CD14-positive monocyte (primary cell): ENCODE data around the gene NR2F2. TPM values are rescaled to one million over a fixed set of nuclear protein-coding genes. Genes with fewer than 3 reads are reported as not detected.

Experiments used
- DNase-seq, 3 donors: peaks; one replicate each; pipeline ENCODE4 v3.0.0-alpha.2; 2011 to 2022
- H2AFZ ChIP-seq: 2 replicates; pipeline ENCODE4 v1.6.0; 2012; ENCODE audit warnings: mild to moderate bottlenecking, low read depth, low read length, inconsistent platforms; ENCODE audit not compliant: insufficient read depth, poor library complexity, severe bottlenecking
- H3K27ac ChIP-seq, 2 donors: 1 replicate in 1 of 2; 2 replicates in 1 of 2; pipeline ENCODE4 v1.5.1; 2012 to 2013; ENCODE audit warnings: low read length in 2 of 2, control low read depth in 1 of 2, inconsistent platforms in 1 of 2, low read depth in 1 of 2, mild to moderate bottlenecking in 1 of 2
- H3K27me3 ChIP-seq, 2 donors: one replicate each; pipeline versions ENCODE4 v1.6.0 to v1.6.1; 2011 to 2013; ENCODE audit warnings: low read length in 2 of 2; ENCODE audit not compliant: control insufficient read depth in 2 of 2, insufficient read depth in 2 of 2
- H3K36me3 ChIP-seq, 2 donors: replicated peaks in 1 of 2; 1 replicate in 1 of 2; 2 replicates in 1 of 2; pipeline versions ENCODE4 v1.5.1 to v1.6.1; 2012 to 2013; ENCODE audit warnings: low read length in 2 of 2, control low read depth in 1 of 2, inconsistent platforms in 1 of 2, mild to moderate bottlenecking in 1 of 2; ENCODE audit not compliant: insufficient read depth in 2 of 2, control insufficient read depth in 1 of 2
- H3K4me1 ChIP-seq, 2 donors: 1 replicate in 1 of 2; 2 replicates in 1 of 2; pipeline versions ENCODE4 v1.5.1 to v1.6.1; 2012 to 2013; ENCODE audit warnings: low read length in 2 of 2, control low read depth in 1 of 2, inconsistent platforms in 1 of 2, mild to moderate bottlenecking in 1 of 2, moderate library complexity in 1 of 2; ENCODE audit not compliant: insufficient read depth in 2 of 2, control insufficient read depth in 1 of 2
- H3K4me2 ChIP-seq: replicated peaks from 2 replicates; pipeline ENCODE3; 2012; ENCODE audit warnings: low read length, moderate library complexity, mild to moderate bottlenecking; ENCODE audit not compliant: poor library complexity, severe bottlenecking; ENCODE audit errors: extremely low read depth
- H3K4me3 ChIP-seq, 3 experiments: fragments of 200-600 bp in 1 of 3; sonication (generic) in 1 of 3; replicated peaks in 1 of 3; 1 replicate in 2 of 3; 2 replicates in 1 of 3; pipeline ENCODE4 v1.5.1; 2011 to 2013; ENCODE audit warnings: low read length in 3 of 3, mild to moderate bottlenecking in 3 of 3, control low read depth in 2 of 3, low read depth in 2 of 3, inconsistent platforms in 1 of 3, moderate library complexity in 1 of 3
- H3K79me2 ChIP-seq: 2 replicates; pipeline ENCODE4 v1.6.0; 2012; ENCODE audit warnings: mild to moderate bottlenecking, control low read depth, inconsistent platforms, low read length, moderate library complexity; ENCODE audit not compliant: insufficient read depth
- H3K9ac ChIP-seq: 2 replicates; pipeline ENCODE4 v1.6.0; 2017; ENCODE audit warnings: low read length, mild to moderate bottlenecking; ENCODE audit not compliant: insufficient read depth, poor library complexity, severe bottlenecking
- H3K9me3 ChIP-seq, 2 donors: replicated peaks in 1 of 2; 1 replicate in 1 of 2; 2 replicates in 1 of 2; pipeline versions ENCODE4 v1.5.1 to v1.6.1; 2012 to 2013; ENCODE audit warnings: low read length in 2 of 2, control low read depth in 1 of 2; ENCODE audit not compliant: control insufficient read depth in 1 of 2, insufficient read depth in 1 of 2
- H4K20me1 ChIP-seq: 2 replicates; pipeline ENCODE4 v1.6.0; 2012; ENCODE audit warnings: mild to moderate bottlenecking, low read length, control low read depth, moderate library complexity; ENCODE audit not compliant: insufficient read depth
- H3K27ac Mint-ChIP-seq, 7 donors: one replicate each; pipeline ENCODE4 v1.8.0; 2020; ENCODE audit warnings: mild to moderate bottlenecking in 7 of 7, mixed read lengths in 7 of 7, moderate library complexity in 6 of 7, inconsistent platforms in 2 of 7
- H3K27me3 Mint-ChIP-seq, 3 donors: one replicate each; pipeline ENCODE4 v1.8.0; 2021 to 2022; ENCODE audit warnings: low read depth in 3 of 3, mild to moderate bottlenecking in 3 of 3, mixed read lengths in 3 of 3, moderate library complexity in 3 of 3, inconsistent platforms in 1 of 3
- H3K36me3 Mint-ChIP-seq, 2 donors: one replicate each; pipeline ENCODE4 v1.8.0; 2020; ENCODE audit warnings: mixed read lengths in 2 of 2, inconsistent platforms in 1 of 2, mild to moderate bottlenecking in 1 of 2
- H3K4me1 Mint-ChIP-seq: one replicate; pipeline ENCODE4 v1.8.0; 2020; ENCODE audit warnings: mild to moderate bottlenecking, mixed read lengths
- H3K4me3 Mint-ChIP-seq, 2 donors: one replicate each; pipeline ENCODE4 v1.8.0; 2020; ENCODE audit warnings: mild to moderate bottlenecking in 2 of 2, mixed read lengths in 2 of 2, moderate library complexity in 1 of 2
- H3K9me3 Mint-ChIP-seq, 7 donors: one replicate each; pipeline ENCODE4 v1.8.0; 2020 to 2022; ENCODE audit warnings: mixed read lengths in 7 of 7, mild to moderate bottlenecking in 6 of 7, moderate library complexity in 6 of 7, inconsistent platforms in 2 of 7
- WGBS: methylation state at CpG from one replicate; pipeline ENCODE4 v1.1.5; 2013; ENCODE audit warnings: missing lambda C conversion rate; ENCODE audit not compliant: insufficient coverage; 5-methylcytosine and 5-hydroxymethylcytosine counted together
- intact Hi-C, 2 donors: fragments of 100-400 bp; cut with micrococcal nuclease; formaldehyde crosslinking; loops; one replicate each; pipeline versions ENCODE4 v1.15.0 to v1.15.1; 2023
- polyA plus RNA-seq, 3 donors: library from polyadenylated mRNA; depleted of rRNA in 1 of 3; unstranded in 2 of 3; stranded (reverse) in 1 of 3; fragments of 300-500 nt in 2 of 3; fragments of >200 nt in 1 of 3; fragmentation: Illumina TruSeq in 2 of 3; gene quantifications; 1 replicate in 2 of 3; 2 replicates in 1 of 3; pipeline ENCODE4 v1.2.3, GENCODE V29; 2012 to 2021
- TF ChIP-seq, protein P1 (sequence below): fragments of 200-600 bp; IDR thresholded peaks from one replicate; pipeline ENCODE4 v1.8.0; 2022; ENCODE audit warnings: antibody characterized with exemption, mild to moderate bottlenecking

Gene NR2F2
- polyA plus RNA-seq, 3 donors: not detected

DNA sequence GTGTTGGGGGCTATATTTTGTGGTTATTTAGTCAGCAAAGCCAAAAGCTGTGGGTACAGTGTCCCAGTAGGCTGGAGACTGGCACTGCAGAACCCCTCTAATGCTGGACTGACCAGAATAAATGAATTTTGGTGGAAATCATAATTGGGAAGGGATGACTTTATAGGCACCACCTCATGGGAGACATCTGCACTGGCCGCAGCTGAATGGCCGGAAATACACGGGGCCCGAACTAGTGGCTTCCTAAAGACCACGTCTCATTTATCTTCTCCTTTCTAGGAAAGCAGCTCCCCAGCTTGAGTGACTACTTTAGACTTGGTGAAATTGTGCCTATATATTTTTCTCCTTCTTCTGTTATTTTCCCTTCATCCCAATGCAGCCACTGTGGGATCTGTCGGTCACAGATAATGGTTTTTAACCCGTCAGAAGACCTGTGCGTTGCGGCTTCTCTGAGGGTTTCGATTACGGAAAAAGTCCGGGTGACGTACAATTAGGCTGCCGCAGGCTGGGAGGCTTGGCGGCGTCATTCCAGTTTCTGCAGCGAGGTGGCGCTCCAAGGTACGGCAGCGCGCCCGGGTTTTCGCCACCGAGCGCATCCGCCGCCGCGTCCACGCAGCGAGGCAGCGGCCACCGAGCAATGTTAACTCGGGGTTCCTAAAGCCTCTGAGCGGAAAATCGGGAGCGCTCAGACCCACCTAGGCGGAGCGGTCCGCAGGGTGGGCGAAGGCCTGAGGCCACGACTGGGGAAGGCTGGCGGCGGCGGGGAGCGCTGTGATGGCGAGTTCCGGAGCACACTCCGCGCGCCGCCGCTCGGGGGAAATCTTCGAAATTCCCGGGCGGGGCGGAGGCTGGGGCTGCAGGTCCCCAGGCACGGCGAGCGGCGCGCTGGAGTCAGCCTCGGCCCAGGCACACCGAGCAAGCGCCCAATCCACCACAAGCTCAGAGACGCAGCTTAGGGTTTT is 26.3 kb downstream of the NR2F2 start:
- DNase-seq: peak; percentile 42 to 72 (median 43)
- H3K27ac ChIP-seq: no peak overlapping the region
- H3K9me3 Mint-ChIP-seq: peaks cover 2 to 49% (median 24%) of the 10 kb centered on the region in 7 donors
- intact Hi-C loops: loop anchor here (10.0 kb wide), 1 partner anchor 878 kb away; no protein-coding TSS in a partner anchor
- H3K36me3 Mint-ChIP-seq: peaks cover 7 to 14% of the 10 kb centered on the region in 2 donors
- peak overlapping the region; percentile 54 for H3K9ac ChIP-seq
- H3K4me1 ChIP-seq: peaks cover 14 to 19% of the 10 kb centered on the region in 2 donors
- H3K27me3 Mint-ChIP-seq: peaks cover 0 to 65% (median 45%) of the 10 kb centered on the region in 3 donors
- peak overlapping the region; percentile 97 for H3K4me2 ChIP-seq
- peak overlapping the region in 1 of 2 donors; percentile 86 for H3K4me3 Mint-ChIP-seq
- H3K27ac Mint-ChIP-seq: peak overlapping the region in 1 of 7 donors; percentile 38
- peaks cover 92 to 100% of the 10 kb centered on the region in 2 donors for H3K27me3 ChIP-seq
- TF ChIP-seq, protein P1, sequence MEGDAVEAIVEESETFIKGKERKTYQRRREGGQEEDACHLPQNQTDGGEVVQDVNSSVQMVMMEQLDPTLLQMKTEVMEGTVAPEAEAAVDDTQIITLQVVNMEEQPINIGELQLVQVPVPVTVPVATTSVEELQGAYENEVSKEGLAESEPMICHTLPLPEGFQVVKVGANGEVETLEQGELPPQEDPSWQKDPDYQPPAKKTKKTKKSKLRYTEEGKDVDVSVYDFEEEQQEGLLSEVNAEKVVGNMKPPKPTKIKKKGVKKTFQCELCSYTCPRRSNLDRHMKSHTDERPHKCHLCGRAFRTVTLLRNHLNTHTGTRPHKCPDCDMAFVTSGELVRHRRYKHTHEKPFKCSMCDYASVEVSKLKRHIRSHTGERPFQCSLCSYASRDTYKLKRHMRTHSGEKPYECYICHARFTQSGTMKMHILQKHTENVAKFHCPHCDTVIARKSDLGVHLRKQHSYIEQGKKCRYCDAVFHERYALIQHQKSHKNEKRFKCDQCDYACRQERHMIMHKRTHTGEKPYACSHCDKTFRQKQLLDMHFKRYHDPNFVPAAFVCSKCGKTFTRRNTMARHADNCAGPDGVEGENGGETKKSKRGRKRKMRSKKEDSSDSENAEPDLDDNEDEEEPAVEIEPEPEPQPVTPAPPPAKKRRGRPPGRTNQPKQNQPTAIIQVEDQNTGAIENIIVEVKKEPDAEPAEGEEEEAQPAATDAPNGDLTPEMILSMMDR: peak; percentile 93
- under 1% methylated on average over 55 of the region's 67 CpGs for WGBS
- H3K9me3 ChIP-seq: peaks cover 4 to 73% of the 10 kb centered on the region in 2 donors
- H3K36me3 ChIP-seq: no peaks in the 10 kb centered on the region
- H2AFZ ChIP-seq: peak overlapping the region; percentile 85
- H4K20me1 ChIP-seq: no peaks in the 10 kb centered on the region
- peak overlapping the region; percentile 32 to 83 (median 65) for H3K4me3 ChIP-seq
- no peaks in the 10 kb centered on the region for H3K79me2 ChIP-seq
- peaks cover 33% of the 10 kb centered on the region for H3K4me1 Mint-ChIP-seq

GRCh38 chr15:96358001-96358801 is 27.7 kb downstream of the NR2F2 start:
- intact Hi-C loops: loop anchor here (10.0 kb wide), 1 partner anchor 877 kb away; no protein-coding TSS in a partner anchor

More at GRCh38 chr15:96358001-96358801, 27.7 kb downstream of the NR2F2 start:
- Mint-ChIP-seq H3K4me1 (peaks cover 32% of the 10 kb centered on the region), H3K9me3 (peaks cover 2 to 45% (median 24%) of the 10 kb centered on the region in 7 donors), H3K36me3 (peaks cover 7 to 16% of the 10 kb centered on the region in 2 donors), H3K27me3 (peaks cover 0 to 66% (median 60%) of the 10 kb centered on the region in 3 donors), H3K27ac (no peak overlapping the region), H3K4me3 (peak overlapping the region in 1 of 2 donors; percentile 86)
- peaks cover 14 to 19% of the 10 kb centered on the region in 2 donors for H3K4me1 ChIP-seq
- DNase-seq: peak in 1 of 3 donors; percentile 22
- H4K20me1 ChIP-seq: no peaks in the 10 kb centered on the region
- peak overlapping the region; percentile 97 for H3K4me2 ChIP-seq
- no peaks in the 10 kb centered on the region for H3K79me2 ChIP-seq
- peak overlapping the region; percentile 85 for H2AFZ ChIP-seq
- WGBS: 7% methylated on average over 25 of the region's 31 CpGs
- no peak overlapping the region for H3K9ac ChIP-seq
- peak overlapping the region in 2 of 3 experiments; percentile 32 to 83 for H3K4me3 ChIP-seq
- peaks cover 4 to 74% of the 10 kb centered on the region in 2 donors for H3K9me3 ChIP-seq
- TF ChIP-seq, protein P1: no peak
- peaks cover 92 to 100% of the 10 kb centered on the region in 2 donors for H3K27me3 ChIP-seq
- no peak overlapping the region for H3K27ac ChIP-seq
- H3K36me3 ChIP-seq: no peaks in the 10 kb centered on the region
